Endothelial cell (in vitro differentiated cells): ENCODE results near the gene GTF2F2. TPM values are rescaled to one million over a fixed set of nuclear protein-coding genes. Genes with fewer than 3 reads are reported as not detected.
"Not testable (repeated sequence)": the region's sequence is repeated elsewhere in the genome, so short reads cannot be mapped to it uniquely, and the experiment has no call there.

ENCODE experiments used
- DNase-seq: peaks from one replicate; pipeline ENCODE4 v3.0.0; 2021; ENCODE audit warnings: low spot score
- H3K27ac Mint-ChIP-seq: one replicate; pipeline ENCODE4 v1.8.0; 2021; ENCODE audit warnings: mixed read lengths, inconsistent platforms; ENCODE audit not compliant: unreplicated experiment
- H3K27me3 Mint-ChIP-seq: one replicate; pipeline ENCODE4 v1.8.0; 2021; ENCODE audit warnings: mild to moderate bottlenecking, moderate library complexity, mixed read lengths, inconsistent platforms; ENCODE audit not compliant: unreplicated experiment
- H3K36me3 Mint-ChIP-seq: one replicate; pipeline ENCODE4 v1.8.0; 2021; ENCODE audit warnings: mild to moderate bottlenecking, low read depth, mixed read lengths, inconsistent platforms; ENCODE audit not compliant: unreplicated experiment
- H3K4me1 Mint-ChIP-seq: one replicate; pipeline ENCODE4 v1.8.0; 2021; ENCODE audit warnings: mild to moderate bottlenecking, mixed read lengths, inconsistent platforms; ENCODE audit not compliant: unreplicated experiment
- H3K4me3 Mint-ChIP-seq: one replicate; pipeline ENCODE4 v1.8.0; 2021; ENCODE audit warnings: mild to moderate bottlenecking, mixed read lengths, inconsistent platforms; ENCODE audit not compliant: unreplicated experiment
- H3K9me3 Mint-ChIP-seq: one replicate; pipeline ENCODE4 v1.8.0; 2021; ENCODE audit warnings: mixed read lengths, inconsistent platforms; ENCODE audit not compliant: unreplicated experiment
- CTCF ChIP-seq: fragments of 200-600 bp; sonication (generic); IDR thresholded peaks from one replicate; pipeline ENCODE4 v1.5.0; 2021; ENCODE audit warnings: antibody characterized with exemption; ENCODE audit not compliant: unreplicated experiment
- total RNA-seq: library from RNA; stranded (reverse); fragmentation: NEBNext Ultra II Directional; extraction: Animal tissue kit (Norgen Biotek cat#: 25700); gene quantifications from one replicate; pipeline ENCODE4 v1.2.1, GENCODE V29; 2021; ENCODE audit not compliant: unreplicated experiment

GTF2F2 gene
- total RNA-seq, 1 donor from 2014 or later, result 13.6 TPM

GRCh38 chr13:45242070-45242469 lies 121.8 kb downstream of the GTF2F2 start:
- no peaks in the 10 kb centered on the region for H3K36me3 Mint-ChIP-seq
- H3K4me1 Mint-ChIP-seq, result no peaks in the 10 kb centered on the region
- H3K4me3 Mint-ChIP-seq, result no peak overlapping the region
- no peak for TF ChIP-seq CTCF
- DNase-seq, result no peak
- no peaks in the 10 kb centered on the region for H3K9me3 Mint-ChIP-seq
- no peak overlapping the region for H3K27ac Mint-ChIP-seq
- no peaks in the 10 kb centered on the region for H3K27me3 Mint-ChIP-seq

- no peaks in the 10 kb centered on the region for H3K4me1 Mint-ChIP-seq
- no peaks in the 10 kb centered on the region for H3K27me3 Mint-ChIP-seq
- no peak for DNase-seq
- H3K9me3 Mint-ChIP-seq, result no peaks in the 10 kb centered on the region
- TF ChIP-seq CTCF, result no peak
- H3K36me3 Mint-ChIP-seq, result no peaks in the 10 kb centered on the region
- H3K4me3 Mint-ChIP-seq, result no peak overlapping the region
- no peak overlapping the region for H3K27ac Mint-ChIP-seq
Measured at GRCh38 chr13:45242524-45242923, 122.2 kb downstream of the GTF2F2 start.

GRCh38 chr13:45243077-45243476 lies 122.8 kb downstream of the GTF2F2 start:
- Mint-ChIP-seq H3K27ac (no peak overlapping the region), H3K9me3 (no peaks in the 10 kb centered on the region), H3K4me1 (no peaks in the 10 kb centered on the region)

GRCh38 chr13:45244736-45245135 lies 124.4 kb downstream of the GTF2F2 start:
- not testable (repeated sequence) for H3K36me3 Mint-ChIP-seq, H3K4me3 Mint-ChIP-seq, H3K27ac Mint-ChIP-seq, H3K4me1 Mint-ChIP-seq, H3K27me3 Mint-ChIP-seq, DNase-seq, H3K9me3 Mint-ChIP-seq

More at GRCh38 chr13:45243077-45243476, 122.8 kb downstream of the GTF2F2 start:
- no peak for TF ChIP-seq CTCF
- no peaks in the 10 kb centered on the region for H3K27me3 Mint-ChIP-seq
- DNase-seq, result no peak
- no peak overlapping the region for H3K4me3 Mint-ChIP-seq
- no peaks in the 10 kb centered on the region for H3K36me3 Mint-ChIP-seq

- DNase-seq, result no peak
- Mint-ChIP-seq H3K27ac (no peak overlapping the region), H3K27me3 (no peaks in the 10 kb centered on the region), H3K36me3 (peaks cover 4% of the 10 kb centered on the region), H3K4me3 (no peak overlapping the region), H3K4me1 (no peaks in the 10 kb centered on the region), H3K9me3 (no peaks in the 10 kb centered on the region)
- TF ChIP-seq CTCF, result no peak
Measured at GRCh38 chr13:45249662-45250061, 129.4 kb downstream of the GTF2F2 start.

- Mint-ChIP-seq H3K4me1 (peaks cover 13% of the 10 kb centered on the region), H3K27me3 (no peaks in the 10 kb centered on the region), H3K36me3 (peaks cover 4% of the 10 kb centered on the region), H3K9me3 (no peaks in the 10 kb centered on the region), H3K27ac (no peak overlapping the region), H3K4me3 (no peak overlapping the region)
- no peak for DNase-seq
- TF ChIP-seq CTCF, result no peak
Measured at GRCh38 chr13:45254396-45254795, 134.1 kb downstream of the GTF2F2 start.
